ENCODE measurements around the gene STK32B.

The STK32B gene

GRCh38 chr4:5471691-5472090 is 420.4 kb downstream of the STK32B start:
- no peak overlapping the region for H3K27ac ChIP-seq
- TF ChIP-seq CTCF (conservative IDR thresholded peaks at IDR 0.05) = no peak

GRCh38 chr4:5472160-5472591 is 420.9 kb downstream of the STK32B start:
- TF ChIP-seq CTCF (conservative IDR thresholded peaks at IDR 0.05) = no peak
- no peak overlapping the region for H3K27ac ChIP-seq

- no peak overlapping the region for H3K27ac ChIP-seq
- TF ChIP-seq CTCF (conservative IDR thresholded peaks at IDR 0.05) = no peak
These were observed 421.8 kb downstream of the STK32B start for GRCh38 chr4:5473125-5473524.

- TF ChIP-seq CTCF (conservative IDR thresholded peaks at IDR 0.05) = no peak
- H3K27ac ChIP-seq = no peak overlapping the region
These were observed 423.5 kb downstream of the STK32B start for GRCh38 chr4:5474756-5475155.

- no peak for TF ChIP-seq CTCF (conservative IDR thresholded peaks at IDR 0.05)
These were observed 426.3 kb downstream of the STK32B start for GRCh38 chr4:5477613-5478012.

GRCh38 chr4:5478169-5478568 is 426.9 kb downstream of the STK32B start:
- TF ChIP-seq CTCF (conservative IDR thresholded peaks at IDR 0.05) = no peak
- H3K27ac ChIP-seq = no peak overlapping the region

More at GRCh38 chr4:5477613-5478012, 426.3 kb downstream of the STK32B start:
- H3K27ac ChIP-seq = no peak overlapping the region

GRCh38 chr4:5478697-5479096 is 427.4 kb downstream of the STK32B start:
- H3K27ac ChIP-seq = no peak overlapping the region
- no peak for TF ChIP-seq CTCF (conservative IDR thresholded peaks at IDR 0.05)
